ENCODE results near the gene GTF2A1L. TPM values are rescaled to one million over a fixed set of nuclear protein-coding genes. Genes with fewer than 3 reads are reported as not detected.

GTF2A1L gene
- polyA plus RNA-seq, 1 donor from 2014 or later: 0.51 TPM

GRCh38 chr2:48673581-48673980 is 55.9 kb downstream of the GTF2A1L start:
- Histone ChIP-seq H3K79me2 (replicated peaks; ENCODE audit: insufficient read depth, low read length) (no peaks in the 10 kb centered on the region), H3K36me3 (ENCODE audit: insufficient read depth, low read length) (no peaks in the 10 kb centered on the region), H3K9ac (ENCODE audit: low read length) (no peak overlapping the region), H3K9me3 (ENCODE audit: low read length) (no peaks in the 10 kb centered on the region), H3K9me2 (ENCODE audit: insufficient read depth, low read length) (no peaks in the 10 kb centered on the region), H3K27ac (ENCODE audit: low read length) (no peak overlapping the region), H2AFZ (ENCODE audit: low read depth, low read length) (no peak overlapping the region), H3K4me3 (ENCODE audit: low read length) (no peak overlapping the region), H3K4me2 (ENCODE audit: low read length) (no peak overlapping the region), H3F3A (ENCODE audit: insufficient read depth, low read length, poor library complexity, severe bottlenecking) (no peaks in the 10 kb centered on the region), H3K27me3 (ENCODE audit: insufficient read depth, low read depth, low read length) (no peaks in the 10 kb centered on the region), H4K20me1 (ENCODE audit: insufficient read depth) (no peaks in the 10 kb centered on the region)
- TF ChIP-seq RAD21 (conservative IDR thresholded peaks at IDR 0.05) (no peak), EZH2 (IDR thresholded peaks at IDR 0.05; ENCODE audit: borderline replicate concordance, insufficient read depth, low read length, poor library complexity, severe bottlenecking) (no peak), REST (IDR thresholded peaks at IDR 0.05; ENCODE audit: borderline replicate concordance) (no peak), TAF1 (IDR thresholded peaks at IDR 0.05; ENCODE audit: low read depth) (no peak), MXI1 (conservative IDR thresholded peaks at IDR 0.05; ENCODE audit: poor library complexity, severe bottlenecking) (no peak), POLR2AphosphoS5 (IDR thresholded peaks at IDR 0.05) (no peak), CTCF (IDR thresholded peaks at IDR 0.05; ENCODE audit: poor library complexity, severe bottlenecking) (no peak), EP300 (conservative IDR thresholded peaks at IDR 0.05; ENCODE audit: poor library complexity, severe bottlenecking) (no peak), SMC3 (conservative IDR thresholded peaks at IDR 0.05; ENCODE audit: poor library complexity) (no peak)

- H3K27me3 ChIP-seq (ENCODE audit: insufficient read depth, low read depth, low read length): no peaks in the 10 kb centered on the region
- no peak overlapping the region for H2AFZ ChIP-seq (ENCODE audit: low read depth, low read length)
- H3K9ac ChIP-seq (ENCODE audit: low read length): no peak overlapping the region
- H3K4me2 ChIP-seq (ENCODE audit: low read length): no peak overlapping the region
- H3K27ac ChIP-seq (ENCODE audit: low read length): no peak overlapping the region
- no peaks in the 10 kb centered on the region for H3K36me3 ChIP-seq (ENCODE audit: insufficient read depth, low read length)
- TF ChIP-seq CTCF (IDR thresholded peaks at IDR 0.05; ENCODE audit: poor library complexity, severe bottlenecking): no peak
- no peak for TF ChIP-seq TAF1 (IDR thresholded peaks at IDR 0.05; ENCODE audit: low read depth)
- no peak for TF ChIP-seq SMC3 (conservative IDR thresholded peaks at IDR 0.05; ENCODE audit: poor library complexity)
- TF ChIP-seq POLR2AphosphoS5 (IDR thresholded peaks at IDR 0.05): no peak
- no peak for TF ChIP-seq REST (IDR thresholded peaks at IDR 0.05; ENCODE audit: borderline replicate concordance)
- TF ChIP-seq EZH2 (IDR thresholded peaks at IDR 0.05; ENCODE audit: borderline replicate concordance, insufficient read depth, low read length, poor library complexity, severe bottlenecking): no peak
- TF ChIP-seq RAD21 (conservative IDR thresholded peaks at IDR 0.05): no peak
- TF ChIP-seq EP300 (conservative IDR thresholded peaks at IDR 0.05; ENCODE audit: poor library complexity, severe bottlenecking): no peak
- no peak for TF ChIP-seq MXI1 (conservative IDR thresholded peaks at IDR 0.05; ENCODE audit: poor library complexity, severe bottlenecking)
- H3F3A ChIP-seq (ENCODE audit: insufficient read depth, low read length, poor library complexity, severe bottlenecking): no peaks in the 10 kb centered on the region
- no peaks in the 10 kb centered on the region for H3K9me2 ChIP-seq (ENCODE audit: insufficient read depth, low read length)
- no peaks in the 10 kb centered on the region for H4K20me1 ChIP-seq (ENCODE audit: insufficient read depth)
- H3K79me2 ChIP-seq (replicated peaks; ENCODE audit: insufficient read depth, low read length): no peaks in the 10 kb centered on the region
- no peaks in the 10 kb centered on the region for H3K9me3 ChIP-seq (ENCODE audit: low read length)
- no peak overlapping the region for H3K4me3 ChIP-seq (ENCODE audit: low read length)
Observed at GRCh38 chr2:48674933-48675332, 57.3 kb downstream of the GTF2A1L start.
